MCF 10A (cell line): ENCODE data around the gene UGGT2. TPM values are rescaled to one million over a fixed set of nuclear protein-coding genes. Genes with fewer than 3 reads are reported as not detected.

ENCODE experiments used
- BruUV-seq: library from RNA; stranded (reverse); fragments of 400-500 nt; replicated peaks from 2 replicates; lab custom pipeline; 2021; lab: Mats Ljungman, UMichigan
- CTCF ChIA-PET: fragments of 300-600 bp; sonication (Branson Sonifier 250); formaldehyde crosslinking; extraction: SDS; loops from one replicate; lab custom pipeline; 2021; ENCODE audit warnings: antibody characterized with exemption, inconsistent platforms; lab: Yijun Ruan, JAX
- POLR2A ChIA-PET: fragments of 300-600, 350-650 bp; sonication (Branson Sonifier 250); formaldehyde crosslinking; extraction: SDS; loops from one replicate; lab custom pipeline; 2020; ENCODE audit warnings: antibody characterized with exemption, inconsistent platforms; lab: Yijun Ruan, JAX
- DNase-seq: peaks from one replicate; pipeline ENCODE4 v3.0.0-alpha.2; 2018; ENCODE audit not compliant: unreplicated experiment
- H3K27ac Mint-ChIP-seq: one replicate; pipeline ENCODE4 v1.8.0; 2022; ENCODE audit warnings: mild to moderate bottlenecking, low read depth, mixed read lengths; ENCODE audit not compliant: unreplicated experiment
- H3K27me3 Mint-ChIP-seq: one replicate; pipeline ENCODE4 v1.8.0; 2022; ENCODE audit warnings: mixed read lengths; ENCODE audit not compliant: insufficient read depth, unreplicated experiment
- H3K36me3 Mint-ChIP-seq: one replicate; pipeline ENCODE4 v1.8.0; 2022; ENCODE audit warnings: mild to moderate bottlenecking, moderate library complexity, mixed read lengths; ENCODE audit not compliant: insufficient read depth, unreplicated experiment
- H3K4me1 Mint-ChIP-seq: one replicate; pipeline ENCODE4 v1.8.0; 2022; ENCODE audit warnings: mixed read lengths; ENCODE audit not compliant: insufficient read depth, unreplicated experiment
- H3K4me3 Mint-ChIP-seq: one replicate; pipeline ENCODE4 v1.8.0; 2022; ENCODE audit warnings: mild to moderate bottlenecking, moderate library complexity, mixed read lengths; ENCODE audit not compliant: unreplicated experiment
- H3K9me3 Mint-ChIP-seq: one replicate; pipeline ENCODE4 v1.8.0; 2022; ENCODE audit warnings: mixed read lengths; ENCODE audit not compliant: unreplicated experiment
- intact Hi-C: fragments of 100-400 bp; cut with micrococcal nuclease; formaldehyde crosslinking; loops from 2 replicates; pipeline ENCODE4 v1.14.1; 2022
- total RNA-seq: library from RNA; stranded (reverse); gene quantifications from 2 replicates; pipeline ENCODE4 v1.2.3, GENCODE V29; 2022
- TF ChIP-seq, protein P1 (sequence below): fragments of 200-600 bp; IDR thresholded peaks from one replicate; pipeline ENCODE4 v1.8.0; 2022; ENCODE audit warnings: antibody characterized with exemption, mild to moderate bottlenecking; ENCODE audit not compliant: unreplicated experiment

The UGGT2 gene
- total RNA-seq, 1 experiment from 2014 or later = 54.0 TPM

DNA sequence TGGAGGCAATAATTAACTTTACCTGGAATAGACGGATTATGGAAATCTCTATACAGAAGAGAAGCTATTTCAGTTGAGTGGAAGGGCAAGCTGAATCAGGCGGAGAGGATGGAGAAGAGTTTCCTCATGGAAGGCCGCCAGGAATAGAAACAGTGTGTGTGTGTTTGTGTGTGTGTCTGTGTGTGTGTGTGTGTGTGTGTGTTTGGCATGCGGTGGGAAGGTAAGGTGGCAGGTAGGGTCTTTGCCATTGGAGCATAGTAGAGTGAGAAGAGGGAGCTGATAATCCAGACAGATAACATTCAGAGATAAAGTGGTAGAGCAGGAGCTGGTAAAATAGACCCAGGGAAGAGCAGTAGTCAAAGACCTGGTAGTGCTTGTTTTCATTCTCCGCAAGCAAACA, 27.5 kb upstream of the UGGT2 start:
- CTCF ChIA-PET = interaction anchor here (0.6 to 1.1 kb wide), 3 partner anchors 11 to 58 kb away, joined by 3 read pairs; no protein-coding TSS in a partner anchor
- no peak for DNase-seq
- H3K9me3 Mint-ChIP-seq = no peaks in the 10 kb centered on the region
- POLR2A ChIA-PET = no interaction called here
- H3K4me3 Mint-ChIP-seq = no peak overlapping the region
- BruUV-seq = no TSS peak
- TF ChIP-seq, protein P1, sequence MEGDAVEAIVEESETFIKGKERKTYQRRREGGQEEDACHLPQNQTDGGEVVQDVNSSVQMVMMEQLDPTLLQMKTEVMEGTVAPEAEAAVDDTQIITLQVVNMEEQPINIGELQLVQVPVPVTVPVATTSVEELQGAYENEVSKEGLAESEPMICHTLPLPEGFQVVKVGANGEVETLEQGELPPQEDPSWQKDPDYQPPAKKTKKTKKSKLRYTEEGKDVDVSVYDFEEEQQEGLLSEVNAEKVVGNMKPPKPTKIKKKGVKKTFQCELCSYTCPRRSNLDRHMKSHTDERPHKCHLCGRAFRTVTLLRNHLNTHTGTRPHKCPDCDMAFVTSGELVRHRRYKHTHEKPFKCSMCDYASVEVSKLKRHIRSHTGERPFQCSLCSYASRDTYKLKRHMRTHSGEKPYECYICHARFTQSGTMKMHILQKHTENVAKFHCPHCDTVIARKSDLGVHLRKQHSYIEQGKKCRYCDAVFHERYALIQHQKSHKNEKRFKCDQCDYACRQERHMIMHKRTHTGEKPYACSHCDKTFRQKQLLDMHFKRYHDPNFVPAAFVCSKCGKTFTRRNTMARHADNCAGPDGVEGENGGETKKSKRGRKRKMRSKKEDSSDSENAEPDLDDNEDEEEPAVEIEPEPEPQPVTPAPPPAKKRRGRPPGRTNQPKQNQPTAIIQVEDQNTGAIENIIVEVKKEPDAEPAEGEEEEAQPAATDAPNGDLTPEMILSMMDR = no peak
- H3K36me3 Mint-ChIP-seq = no peaks in the 10 kb centered on the region
- no peaks in the 10 kb centered on the region for H3K4me1 Mint-ChIP-seq
- no peak overlapping the region for H3K27ac Mint-ChIP-seq
- intact Hi-C loops = no loop called here
- H3K27me3 Mint-ChIP-seq = peaks cover 11% of the 10 kb centered on the region

DNA sequence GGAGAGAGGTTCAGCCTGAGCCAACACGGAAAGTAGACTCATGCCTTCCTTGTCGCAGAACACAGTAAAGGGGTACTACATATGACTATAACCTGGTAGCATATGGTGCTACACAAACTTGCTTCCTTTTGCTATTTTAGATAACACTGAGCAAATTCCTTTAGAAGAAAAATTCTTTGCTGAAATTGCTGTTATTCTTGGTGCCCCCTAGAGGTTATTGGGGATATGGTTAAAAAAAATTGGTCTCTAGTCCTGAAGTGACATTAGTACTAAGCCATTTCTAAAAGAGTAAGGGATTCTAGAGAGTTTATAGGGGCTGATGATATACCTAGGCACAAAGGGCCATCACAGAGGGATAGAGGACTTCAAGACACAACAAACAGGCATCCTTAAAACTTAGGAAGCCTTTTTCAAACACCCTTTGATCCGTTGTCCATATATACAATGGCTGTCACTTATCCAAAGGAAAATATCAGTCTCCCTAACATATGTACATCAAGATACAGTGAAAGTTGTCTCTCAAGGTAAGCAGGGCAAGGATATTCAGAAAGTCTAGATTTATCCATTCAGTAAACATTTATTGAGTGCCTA, 22.8 kb upstream of the UGGT2 start:
- Mint-ChIP-seq H3K27ac (no peak overlapping the region), H3K4me3 (no peak overlapping the region), H3K9me3 (no peaks in the 10 kb centered on the region), H3K4me1 (no peaks in the 10 kb centered on the region), H3K36me3 (no peaks in the 10 kb centered on the region), H3K27me3 (peaks cover 27% of the 10 kb centered on the region)
- no TSS peak for BruUV-seq
- peak; percentile 43 for DNase-seq
- ChIA-PET POLR2A (interaction anchor here (2.2 kb wide), 1 partner anchor 23 kb away, joined by 8 read pairs; the partner anchor contains the start of gene UGGT2), CTCF (interaction anchor here (0.7 to 2.4 kb wide), 13 partner anchors 10 to 741 kb away, joined by 3 to 12 read pairs (median 4); no protein-coding TSS in a partner anchor)
- TF ChIP-seq, protein P1 = peak; percentile 69
- intact Hi-C loops = loop anchor here (1.0 kb wide), 1 partner anchor 56 kb away; no protein-coding TSS in a partner anchor

DNA sequence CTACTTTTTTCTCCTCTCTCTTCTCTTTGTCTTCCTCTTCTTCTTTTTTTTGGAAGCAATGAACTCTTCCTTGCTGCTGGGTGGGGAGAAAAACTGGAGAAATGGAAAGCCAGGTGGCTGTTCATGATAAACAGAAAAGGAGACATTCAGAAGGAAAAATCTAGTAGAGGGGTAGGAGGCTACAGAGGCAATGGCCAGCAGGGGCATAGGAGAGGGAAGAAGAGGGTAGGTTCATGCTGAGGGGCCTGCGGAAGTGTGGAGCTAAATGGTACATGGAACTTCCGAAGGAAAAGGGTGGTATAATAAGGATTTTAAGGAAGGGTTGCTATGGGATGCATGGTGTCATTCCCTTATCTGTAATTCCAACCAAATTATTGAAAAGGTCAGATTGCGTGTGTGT, 19.2 kb upstream of the UGGT2 start:
- BruUV-seq = no TSS peak
- H3K4me1 Mint-ChIP-seq = no peaks in the 10 kb centered on the region
- ChIA-PET POLR2A (interaction anchor here (1.2 kb wide), 1 partner anchor 19 kb away, joined by 5 read pairs; the partner anchor contains the start of gene UGGT2), CTCF (interaction anchor here (0.6 kb wide), 1 partner anchor 1053 kb away, joined by 3 read pairs; no protein-coding TSS in a partner anchor)
- intact Hi-C loops = no loop called here
- H3K4me3 Mint-ChIP-seq = no peak overlapping the region
- H3K9me3 Mint-ChIP-seq = no peaks in the 10 kb centered on the region
- no peak for DNase-seq
- TF ChIP-seq, protein P1 = no peak
- no peaks in the 10 kb centered on the region for H3K36me3 Mint-ChIP-seq
- no peak overlapping the region for H3K27ac Mint-ChIP-seq
- H3K27me3 Mint-ChIP-seq = peaks cover 29% of the 10 kb centered on the region

DNA sequence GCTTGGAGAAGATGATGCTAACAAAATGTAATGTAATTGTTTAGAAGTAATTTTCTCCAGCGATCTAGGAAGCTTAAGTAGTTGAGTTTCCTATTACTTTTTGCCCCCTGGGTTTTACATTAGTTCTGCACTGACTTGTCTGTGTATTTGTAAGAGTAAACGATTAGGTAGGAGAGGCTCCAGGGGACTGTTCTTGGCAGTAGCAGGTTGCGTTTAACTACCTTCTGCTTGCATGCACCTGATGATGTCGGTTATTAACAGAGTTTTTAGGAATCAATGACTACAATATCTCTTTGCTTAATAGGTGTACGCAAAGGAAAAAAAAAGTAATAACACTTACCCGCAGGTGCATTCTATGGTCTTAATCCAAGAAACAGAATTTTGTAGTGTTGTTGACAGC, 18.3 kb upstream of the UGGT2 start:
- no peak for DNase-seq
- no TSS peak for BruUV-seq
- TF ChIP-seq, protein P1 = no peak
- H3K9me3 Mint-ChIP-seq = no peaks in the 10 kb centered on the region
- ChIA-PET POLR2A (interaction anchor here (1.0 kb wide), 1 partner anchor 18 kb away, joined by 4 read pairs; the partner anchor contains the start of gene UGGT2), CTCF (interaction anchor here (0.7 to 1.5 kb wide), 3 partner anchors 8 to 24 kb away, joined by 3 to 6 read pairs (median 5); partner anchors contain the start of gene UGGT2)
- H3K36me3 Mint-ChIP-seq = no peaks in the 10 kb centered on the region
- H3K27ac Mint-ChIP-seq = no peak overlapping the region
- no peak overlapping the region for H3K4me3 Mint-ChIP-seq
- H3K27me3 Mint-ChIP-seq = peaks cover 29% of the 10 kb centered on the region
- H3K4me1 Mint-ChIP-seq = no peaks in the 10 kb centered on the region
- intact Hi-C loops = no loop called here
